HL-60 (cell line): ENCODE results near the gene BUB3.

Source experiments
- GABPA ChIP-seq: IDR thresholded peaks from 2 replicates; pipeline ENCODE4 v1.6.1; 2012; ENCODE audit warnings: low read depth
- POLR2AphosphoS5 ChIP-seq: IDR thresholded peaks from 2 replicates; pipeline ENCODE4 v1.6.1; 2012; ENCODE audit warnings: low read depth
- TF ChIP-seq, protein P1 (sequence below): IDR thresholded peaks from one replicate; pipeline ENCODE4 v1.5.1; 2011; ENCODE audit warnings: low read length, control low read depth, inconsistent platforms; ENCODE audit not compliant: insufficient read depth
- TF ChIP-seq, protein P2 (sequence below): IDR thresholded peaks from 2 replicates; pipeline ENCODE4 v1.6.1; 2012; ENCODE audit warnings: low read depth; ENCODE audit not compliant: insufficient replicate concordance

DNA sequence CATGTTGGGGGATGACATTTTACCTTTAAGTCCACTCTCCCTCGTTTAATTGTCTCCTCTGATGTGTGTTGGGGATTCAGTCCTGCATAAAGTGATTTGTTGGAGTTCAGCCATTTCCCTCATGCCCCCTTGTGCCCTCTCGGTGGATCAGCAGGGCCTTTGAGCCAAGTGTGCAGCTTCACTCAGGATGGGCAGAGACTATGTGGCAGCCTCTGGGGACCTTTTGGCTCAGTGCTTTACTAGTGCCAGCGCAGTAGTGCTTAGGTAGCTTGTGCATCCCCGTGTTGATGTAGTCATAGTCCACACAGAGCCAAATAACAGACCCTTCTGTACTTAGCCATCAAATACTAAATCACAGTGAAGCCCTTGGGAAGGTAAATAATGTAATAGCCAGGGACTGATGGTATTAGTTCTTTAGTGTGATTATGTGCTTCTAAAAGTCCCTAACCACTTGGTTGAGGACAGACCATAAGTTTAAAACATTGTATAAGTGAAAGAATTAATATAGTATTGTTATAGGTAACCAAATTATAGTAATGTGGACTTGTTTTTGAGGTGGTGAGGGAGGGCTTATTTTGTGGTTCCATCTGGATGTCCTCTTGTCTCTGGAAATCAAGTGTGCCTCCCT lies 11.4 kb downstream of the BUB3 start:
- TF ChIP-seq, protein P1, sequence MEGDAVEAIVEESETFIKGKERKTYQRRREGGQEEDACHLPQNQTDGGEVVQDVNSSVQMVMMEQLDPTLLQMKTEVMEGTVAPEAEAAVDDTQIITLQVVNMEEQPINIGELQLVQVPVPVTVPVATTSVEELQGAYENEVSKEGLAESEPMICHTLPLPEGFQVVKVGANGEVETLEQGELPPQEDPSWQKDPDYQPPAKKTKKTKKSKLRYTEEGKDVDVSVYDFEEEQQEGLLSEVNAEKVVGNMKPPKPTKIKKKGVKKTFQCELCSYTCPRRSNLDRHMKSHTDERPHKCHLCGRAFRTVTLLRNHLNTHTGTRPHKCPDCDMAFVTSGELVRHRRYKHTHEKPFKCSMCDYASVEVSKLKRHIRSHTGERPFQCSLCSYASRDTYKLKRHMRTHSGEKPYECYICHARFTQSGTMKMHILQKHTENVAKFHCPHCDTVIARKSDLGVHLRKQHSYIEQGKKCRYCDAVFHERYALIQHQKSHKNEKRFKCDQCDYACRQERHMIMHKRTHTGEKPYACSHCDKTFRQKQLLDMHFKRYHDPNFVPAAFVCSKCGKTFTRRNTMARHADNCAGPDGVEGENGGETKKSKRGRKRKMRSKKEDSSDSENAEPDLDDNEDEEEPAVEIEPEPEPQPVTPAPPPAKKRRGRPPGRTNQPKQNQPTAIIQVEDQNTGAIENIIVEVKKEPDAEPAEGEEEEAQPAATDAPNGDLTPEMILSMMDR, result no peak
- TF ChIP-seq, protein P2, sequence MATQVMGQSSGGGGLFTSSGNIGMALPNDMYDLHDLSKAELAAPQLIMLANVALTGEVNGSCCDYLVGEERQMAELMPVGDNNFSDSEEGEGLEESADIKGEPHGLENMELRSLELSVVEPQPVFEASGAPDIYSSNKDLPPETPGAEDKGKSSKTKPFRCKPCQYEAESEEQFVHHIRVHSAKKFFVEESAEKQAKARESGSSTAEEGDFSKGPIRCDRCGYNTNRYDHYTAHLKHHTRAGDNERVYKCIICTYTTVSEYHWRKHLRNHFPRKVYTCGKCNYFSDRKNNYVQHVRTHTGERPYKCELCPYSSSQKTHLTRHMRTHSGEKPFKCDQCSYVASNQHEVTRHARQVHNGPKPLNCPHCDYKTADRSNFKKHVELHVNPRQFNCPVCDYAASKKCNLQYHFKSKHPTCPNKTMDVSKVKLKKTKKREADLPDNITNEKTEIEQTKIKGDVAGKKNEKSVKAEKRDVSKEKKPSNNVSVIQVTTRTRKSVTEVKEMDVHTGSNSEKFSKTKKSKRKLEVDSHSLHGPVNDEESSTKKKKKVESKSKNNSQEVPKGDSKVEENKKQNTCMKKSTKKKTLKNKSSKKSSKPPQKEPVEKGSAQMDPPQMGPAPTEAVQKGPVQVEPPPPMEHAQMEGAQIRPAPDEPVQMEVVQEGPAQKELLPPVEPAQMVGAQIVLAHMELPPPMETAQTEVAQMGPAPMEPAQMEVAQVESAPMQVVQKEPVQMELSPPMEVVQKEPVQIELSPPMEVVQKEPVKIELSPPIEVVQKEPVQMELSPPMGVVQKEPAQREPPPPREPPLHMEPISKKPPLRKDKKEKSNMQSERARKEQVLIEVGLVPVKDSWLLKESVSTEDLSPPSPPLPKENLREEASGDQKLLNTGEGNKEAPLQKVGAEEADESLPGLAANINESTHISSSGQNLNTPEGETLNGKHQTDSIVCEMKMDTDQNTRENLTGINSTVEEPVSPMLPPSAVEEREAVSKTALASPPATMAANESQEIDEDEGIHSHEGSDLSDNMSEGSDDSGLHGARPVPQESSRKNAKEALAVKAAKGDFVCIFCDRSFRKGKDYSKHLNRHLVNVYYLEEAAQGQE, result no peak
- TF ChIP-seq POLR2AphosphoS5 (no peak), GABPA (no peak)
